Activated naive CD8-positive, alpha-beta T cell treated with anti-CD3 and anti-CD28 coated beads, Interleukin-2, amount 50 U/mL, for 24 hours (primary cell): ENCODE results near the gene HDAC2.
A peak's percentile ranks its signal among the peaks of the same experiment; 100 is the strongest.
"Not testable (repeated sequence)": the region's sequence is repeated elsewhere in the genome, so short reads cannot be mapped to it uniquely, and the experiment has no call there.

Experiments used
- ATAC-seq: fragments of 150-1000 bp; cut with Tn5 transposase; one replicate; pipeline ENCODE4 v1.10.0; 2021
- DNase-seq: peaks from one replicate; pipeline ENCODE4 v3.0.0; 2021
- H3K27ac Mint-ChIP-seq: one replicate; pipeline ENCODE4 v1.8.0; 2021; ENCODE audit warnings: mild to moderate bottlenecking, mixed read lengths
- H3K27me3 Mint-ChIP-seq: one replicate; pipeline ENCODE4 v1.8.0; 2021; ENCODE audit warnings: mixed read lengths
- H3K36me3 Mint-ChIP-seq: one replicate; pipeline ENCODE4 v1.8.0; 2021; ENCODE audit warnings: low read depth, mixed read lengths
- H3K4me1 Mint-ChIP-seq: one replicate; pipeline ENCODE4 v1.8.0; 2021; ENCODE audit warnings: mixed read lengths
- H3K4me3 Mint-ChIP-seq: one replicate; pipeline ENCODE4 v1.8.0; 2021; ENCODE audit warnings: mild to moderate bottlenecking, moderate library complexity, mixed read lengths
- H3K9me3 Mint-ChIP-seq: one replicate; pipeline ENCODE4 v1.8.0; 2021; ENCODE audit warnings: mixed read lengths

HDAC2 gene

DNA sequence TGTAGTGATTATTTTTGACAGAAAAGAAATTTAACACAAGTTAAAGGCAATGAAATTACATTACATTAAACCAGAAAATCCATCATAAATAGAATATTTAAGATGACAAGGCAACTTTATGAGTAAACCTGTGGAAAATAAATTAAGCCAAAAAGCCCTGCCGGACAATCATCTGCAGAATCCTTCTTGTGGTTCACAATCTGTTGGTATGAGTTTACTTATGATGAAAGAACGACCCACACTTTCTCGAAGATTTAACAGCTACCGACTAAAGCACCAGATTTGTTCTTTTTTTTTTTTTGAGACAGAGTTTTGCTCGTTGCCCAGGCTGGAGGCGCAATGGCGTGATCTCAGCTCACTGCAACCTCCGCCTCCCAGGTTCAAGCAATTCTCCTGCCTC, 21.4 kb downstream of the HDAC2 start:
- no peaks in the 10 kb centered on the region for H3K9me3 Mint-ChIP-seq
- H3K4me1 Mint-ChIP-seq, result no peaks in the 10 kb centered on the region
- DNase-seq (no peak), ATAC-seq (no peak)
- no peak overlapping the region for H3K4me3 Mint-ChIP-seq
- H3K27ac Mint-ChIP-seq, result no peak overlapping the region
- H3K27me3 Mint-ChIP-seq, result no peaks in the 10 kb centered on the region
- peaks cover 36% of the 10 kb centered on the region for H3K36me3 Mint-ChIP-seq

GRCh38 chr6:113944701-113945100, 26.2 kb downstream of the HDAC2 start:
- ATAC-seq (no peak), DNase-seq (no peak)
- no peaks in the 10 kb centered on the region for H3K4me1 Mint-ChIP-seq
- no peaks in the 10 kb centered on the region for H3K27me3 Mint-ChIP-seq
- no peak overlapping the region for H3K4me3 Mint-ChIP-seq
- peaks cover 43% of the 10 kb centered on the region for H3K36me3 Mint-ChIP-seq
- H3K9me3 Mint-ChIP-seq, result no peaks in the 10 kb centered on the region
- no peak overlapping the region for H3K27ac Mint-ChIP-seq

GRCh38 chr6:113939825-113940224, 31.1 kb downstream of the HDAC2 start:
- Mint-ChIP-seq H3K4me3 (no peak overlapping the region), H3K27me3 (no peaks in the 10 kb centered on the region), H3K36me3 (peaks cover 38% of the 10 kb centered on the region), H3K9me3 (no peaks in the 10 kb centered on the region), H3K4me1 (no peaks in the 10 kb centered on the region), H3K27ac (no peak overlapping the region)
- ATAC-seq, result no peak
- no peak for DNase-seq

DNA sequence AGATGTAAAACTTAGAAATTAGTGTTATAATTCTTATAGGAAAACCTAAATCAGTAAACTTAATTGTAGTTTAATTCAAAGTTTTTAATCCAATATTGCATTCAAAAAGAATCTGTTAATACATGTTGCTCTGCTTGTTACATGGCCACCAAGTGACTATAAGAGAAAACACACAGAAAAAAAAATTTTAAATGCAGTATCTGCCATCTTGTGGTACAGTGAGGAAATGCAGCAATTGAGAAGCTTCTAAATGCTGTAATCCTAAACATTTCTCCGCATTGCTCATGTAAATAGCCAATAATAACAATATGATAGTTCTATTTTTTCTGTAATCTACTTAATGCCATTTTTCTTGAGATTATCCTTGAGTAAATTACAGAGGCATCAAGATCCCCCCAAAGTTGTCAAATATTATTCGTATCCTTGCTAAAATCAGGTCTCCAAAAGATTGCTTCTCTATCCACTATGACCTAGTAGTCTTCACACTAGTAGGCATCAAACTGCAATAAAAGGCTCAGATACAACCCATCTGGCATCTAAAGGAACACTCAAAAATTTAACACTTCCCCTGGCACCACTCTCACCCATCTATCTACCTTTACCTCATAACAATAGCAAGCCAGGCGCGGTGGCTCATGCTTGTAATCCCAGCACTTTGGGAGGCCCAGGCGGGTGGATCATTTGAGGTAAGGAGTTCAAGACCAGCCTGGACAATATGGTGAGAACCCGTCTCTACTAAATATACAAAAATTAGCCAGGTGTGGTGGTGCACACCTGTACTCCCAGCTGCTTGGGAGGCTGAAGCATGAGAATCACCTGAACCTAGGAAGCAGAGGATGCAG, 34.6 kb downstream of the HDAC2 start:
- H3K27me3 Mint-ChIP-seq, result no peaks in the 10 kb centered on the region

DNA sequence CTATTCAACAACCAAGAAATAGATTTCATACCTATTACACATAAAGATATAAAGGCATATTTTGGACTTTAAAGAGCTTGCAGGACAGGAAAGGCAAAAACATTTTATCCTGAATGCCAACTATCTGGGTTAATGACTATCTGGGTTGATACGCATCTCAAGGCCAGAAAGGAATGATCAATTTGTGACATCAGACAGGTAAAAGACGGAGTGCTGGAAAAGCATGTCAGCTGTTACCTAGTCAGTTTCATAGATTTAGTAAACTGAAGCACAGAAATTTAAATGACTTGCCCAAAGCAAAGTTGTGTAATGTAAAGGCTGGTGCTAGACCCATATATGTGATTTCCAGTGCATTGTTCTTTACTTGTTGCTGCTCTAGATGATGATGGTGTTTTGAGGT, 36.8 kb downstream of the HDAC2 start:
- Mint-ChIP-seq H3K4me1 (no peaks in the 10 kb centered on the region), H3K9me3 (peaks cover 14% of the 10 kb centered on the region), H3K27me3 (peaks cover 4% of the 10 kb centered on the region), H3K27ac (no peak overlapping the region), H3K36me3 (peaks cover 12% of the 10 kb centered on the region), H3K4me3 (no peak overlapping the region)
- no peak for DNase-seq
- no peak for ATAC-seq

More for the DNA sequence above, 34.6 kb downstream of the HDAC2 start:
- H3K4me1 Mint-ChIP-seq, result no peaks in the 10 kb centered on the region
- ATAC-seq (peak; percentile 49), DNase-seq (no peak)
- H3K4me3 Mint-ChIP-seq, result no peak overlapping the region
- H3K36me3 Mint-ChIP-seq, result peaks cover 21% of the 10 kb centered on the region
- no peak overlapping the region for H3K27ac Mint-ChIP-seq
- no peaks in the 10 kb centered on the region for H3K9me3 Mint-ChIP-seq

DNA sequence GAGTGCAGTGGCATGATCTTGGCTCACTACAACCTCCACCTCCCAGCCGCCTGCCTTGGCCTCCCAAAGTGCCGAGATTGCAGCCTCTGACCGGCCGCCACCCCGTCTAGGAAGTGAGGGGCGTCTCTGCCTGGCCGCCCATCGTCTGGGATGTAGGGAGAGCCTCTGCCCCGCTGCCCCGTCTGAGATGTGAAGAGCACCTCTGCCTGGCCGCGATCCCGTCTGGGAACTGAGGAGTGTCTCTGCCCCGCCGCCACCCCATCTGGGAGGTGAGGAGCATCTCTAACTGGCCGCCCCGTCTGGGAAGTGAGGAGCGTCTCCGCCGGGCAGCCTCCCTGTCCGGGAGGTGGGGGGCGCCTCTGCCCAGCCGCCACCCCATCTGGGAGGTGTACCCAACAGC, 39.0 kb downstream of the HDAC2 start:
- not testable (repeated sequence) for DNase-seq, H3K27me3 Mint-ChIP-seq, H3K36me3 Mint-ChIP-seq, H3K4me1 Mint-ChIP-seq, H3K27ac Mint-ChIP-seq, H3K4me3 Mint-ChIP-seq, ATAC-seq
- peaks cover 14% of the 10 kb centered on the region for H3K9me3 Mint-ChIP-seq

DNA sequence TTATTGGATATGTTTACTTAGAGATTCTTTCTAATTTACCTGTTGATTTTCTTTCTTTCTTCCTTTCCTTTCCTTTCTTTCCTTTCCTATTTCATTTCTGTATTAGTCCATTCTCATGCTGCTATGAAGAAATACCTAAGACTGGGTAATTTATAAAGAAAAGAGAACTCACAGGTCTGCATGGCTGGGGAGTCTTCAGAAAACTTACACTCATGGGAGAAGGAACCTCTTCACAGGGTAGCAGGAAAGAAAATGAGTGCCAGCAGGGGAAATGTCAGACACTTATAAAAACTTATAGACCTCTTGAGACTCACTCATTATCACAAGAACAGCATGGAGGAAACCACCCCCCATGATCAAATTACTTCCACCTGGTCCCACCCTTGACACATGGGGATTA, 40.8 kb downstream of the HDAC2 start:
- ATAC-seq, result no peak
- Mint-ChIP-seq H3K4me3 (no peak overlapping the region), H3K4me1 (no peaks in the 10 kb centered on the region)

DNA sequence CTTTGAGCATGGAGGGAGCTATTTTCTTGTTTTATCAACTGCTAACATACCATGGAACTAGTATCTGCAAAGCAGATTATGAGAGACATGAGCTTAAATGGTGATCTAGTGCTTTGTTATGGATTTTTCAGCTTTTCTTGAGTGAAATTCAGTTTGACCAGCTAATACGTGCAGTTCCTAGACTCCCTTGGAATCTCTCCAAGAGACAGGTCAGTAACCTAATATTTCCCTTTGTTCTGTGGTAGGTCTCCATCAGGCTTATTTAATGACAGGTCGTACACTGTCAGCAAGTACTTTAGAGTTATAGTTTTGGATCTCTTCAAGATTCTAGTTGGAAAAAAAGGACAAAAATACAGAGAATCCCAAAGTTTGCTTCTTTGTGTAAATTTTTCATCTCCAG, 43.9 kb downstream of the HDAC2 start:
- no peak overlapping the region for H3K27ac Mint-ChIP-seq
- peaks cover 14% of the 10 kb centered on the region for H3K9me3 Mint-ChIP-seq
- H3K27me3 Mint-ChIP-seq, result peaks cover 7% of the 10 kb centered on the region
- DNase-seq, result no peak
- peaks cover 3% of the 10 kb centered on the region for H3K36me3 Mint-ChIP-seq
- H3K4me1 Mint-ChIP-seq, result no peaks in the 10 kb centered on the region
- ATAC-seq, result no peak
- H3K4me3 Mint-ChIP-seq, result no peak overlapping the region

More for the DNA sequence above, 40.8 kb downstream of the HDAC2 start:
- Mint-ChIP-seq H3K27me3 (peaks cover 7% of the 10 kb centered on the region), H3K27ac (no peak overlapping the region), H3K36me3 (peaks cover 6% of the 10 kb centered on the region), H3K9me3 (peaks cover 14% of the 10 kb centered on the region)
- no peak for DNase-seq

- H3K4me1 Mint-ChIP-seq, result peaks cover 10% of the 10 kb centered on the region
- peaks cover 12% of the 10 kb centered on the region for H3K9me3 Mint-ChIP-seq
- H3K4me3 Mint-ChIP-seq, result no peak overlapping the region
- peaks cover 3% of the 10 kb centered on the region for H3K36me3 Mint-ChIP-seq
- H3K27ac Mint-ChIP-seq, result no peak overlapping the region
- H3K27me3 Mint-ChIP-seq, result peaks cover 7% of the 10 kb centered on the region
- DNase-seq, result no peak
- ATAC-seq, result no peak
Observed at GRCh38 chr6:113925378-113925777, 45.6 kb downstream of the HDAC2 start.

- Mint-ChIP-seq H3K27ac (no peak overlapping the region), H3K9me3 (peaks cover 2% of the 10 kb centered on the region), H3K27me3 (peaks cover 4% of the 10 kb centered on the region), H3K36me3 (no peaks in the 10 kb centered on the region), H3K4me1 (peaks cover 11% of the 10 kb centered on the region), H3K4me3 (no peak overlapping the region)
- DNase-seq, result no peak
- ATAC-seq, result no peak
Observed at GRCh38 chr6:113924312-113924723, 46.6 kb downstream of the HDAC2 start.

- ATAC-seq, result no peak
- Mint-ChIP-seq H3K27me3 (peaks cover 3% of the 10 kb centered on the region), H3K27ac (no peak overlapping the region), H3K36me3 (no peaks in the 10 kb centered on the region), H3K9me3 (no peaks in the 10 kb centered on the region), H3K4me1 (peaks cover 11% of the 10 kb centered on the region), H3K4me3 (no peak overlapping the region)
- no peak for DNase-seq
Observed at GRCh38 chr6:113923526-113923925, 47.4 kb downstream of the HDAC2 start.

DNA sequence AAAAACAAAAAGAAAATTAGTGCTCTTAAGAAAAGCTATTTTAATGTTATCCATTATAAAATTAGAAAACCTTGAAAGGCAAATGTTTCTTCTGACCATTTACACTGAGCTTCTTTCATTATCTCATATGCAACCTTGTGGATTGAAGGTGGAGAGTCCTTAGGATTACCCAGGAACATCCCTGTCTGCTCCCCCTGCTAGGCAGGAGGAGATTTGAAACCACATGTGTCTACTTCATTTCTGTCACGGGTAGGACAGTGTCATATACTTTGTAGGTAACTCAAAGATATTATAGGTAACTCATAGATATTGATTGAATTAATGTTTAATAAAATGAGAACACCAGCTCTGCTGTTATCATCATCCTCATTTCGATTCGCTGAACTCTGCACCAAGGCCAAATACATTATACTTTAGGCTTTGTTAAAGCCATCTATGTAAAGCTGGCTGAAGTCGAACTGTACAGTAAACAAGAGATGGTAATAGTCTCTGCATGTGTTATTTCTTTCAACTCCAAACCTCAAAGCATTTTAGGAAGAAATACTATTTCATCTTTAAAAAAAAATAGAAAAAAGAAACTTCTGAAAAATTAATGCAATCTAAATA, 49.5 kb downstream of the HDAC2 start:
- Mint-ChIP-seq H3K27ac (no peak overlapping the region), H3K27me3 (no peaks in the 10 kb centered on the region), H3K9me3 (no peaks in the 10 kb centered on the region), H3K4me3 (no peak overlapping the region), H3K4me1 (peaks cover 11% of the 10 kb centered on the region), H3K36me3 (no peaks in the 10 kb centered on the region)
- ATAC-seq (no peak), DNase-seq (no peak)

DNA sequence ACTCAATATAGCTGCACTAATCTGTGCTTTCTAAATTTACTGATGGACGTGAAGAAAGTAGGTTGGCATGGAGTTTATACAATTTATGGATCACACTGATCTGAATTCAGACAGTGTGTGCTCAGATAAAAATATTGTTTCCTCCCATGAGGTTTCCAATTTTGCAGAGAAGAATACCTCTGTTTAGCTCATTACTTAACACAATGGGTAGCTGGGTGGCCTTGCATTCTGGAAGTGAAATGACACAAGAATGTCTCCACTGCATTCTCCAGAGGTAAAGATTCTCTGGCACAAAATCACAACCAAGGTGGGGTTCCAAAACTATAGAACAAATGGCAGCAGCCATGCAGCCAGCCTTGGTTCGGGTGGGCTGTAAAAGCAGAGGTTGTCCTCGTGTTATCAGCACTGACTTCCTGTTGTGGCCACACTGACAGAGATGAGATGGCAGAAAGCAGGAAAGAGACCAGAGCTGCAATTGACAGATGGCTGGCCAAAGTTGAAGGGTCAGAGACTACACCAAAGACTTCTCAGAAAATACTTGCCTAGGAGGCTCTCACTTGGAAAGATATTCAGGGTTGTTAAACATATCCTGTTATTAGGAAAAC, 50.2 kb downstream of the HDAC2 start:
- DNase-seq (peak; percentile 3), ATAC-seq (no peak)
- Mint-ChIP-seq H3K27ac (peak overlapping the region; percentile 31), H3K27me3 (no peaks in the 10 kb centered on the region), H3K9me3 (no peaks in the 10 kb centered on the region), H3K36me3 (no peaks in the 10 kb centered on the region), H3K4me3 (no peak overlapping the region), H3K4me1 (peaks cover 11% of the 10 kb centered on the region)

DNA sequence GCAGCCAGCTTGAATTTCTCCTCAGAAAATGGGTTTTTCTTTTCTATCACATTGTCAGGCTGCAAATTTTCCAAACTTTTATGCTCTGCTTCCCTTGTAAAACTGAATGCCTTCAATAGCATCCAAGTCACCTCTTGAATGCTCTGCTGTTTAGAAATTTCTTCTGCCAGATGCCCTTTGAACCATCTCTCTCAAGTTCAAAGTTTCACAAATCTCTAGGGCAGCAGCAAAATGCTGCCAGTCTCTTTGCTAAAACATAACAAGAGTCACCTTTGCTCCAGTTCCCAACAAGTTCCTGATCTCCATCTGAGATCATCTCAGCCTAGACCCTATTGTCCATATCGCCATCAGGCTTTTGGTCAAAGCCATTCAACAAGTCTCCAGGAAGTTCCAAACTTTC, 60.7 kb downstream of the HDAC2 start:
- H3K4me1 Mint-ChIP-seq, H3K27ac Mint-ChIP-seq, DNase-seq, ATAC-seq, H3K4me3 Mint-ChIP-seq, H3K27me3 Mint-ChIP-seq, H3K9me3 Mint-ChIP-seq, H3K36me3 Mint-ChIP-seq: not testable (repeated sequence)

DNA sequence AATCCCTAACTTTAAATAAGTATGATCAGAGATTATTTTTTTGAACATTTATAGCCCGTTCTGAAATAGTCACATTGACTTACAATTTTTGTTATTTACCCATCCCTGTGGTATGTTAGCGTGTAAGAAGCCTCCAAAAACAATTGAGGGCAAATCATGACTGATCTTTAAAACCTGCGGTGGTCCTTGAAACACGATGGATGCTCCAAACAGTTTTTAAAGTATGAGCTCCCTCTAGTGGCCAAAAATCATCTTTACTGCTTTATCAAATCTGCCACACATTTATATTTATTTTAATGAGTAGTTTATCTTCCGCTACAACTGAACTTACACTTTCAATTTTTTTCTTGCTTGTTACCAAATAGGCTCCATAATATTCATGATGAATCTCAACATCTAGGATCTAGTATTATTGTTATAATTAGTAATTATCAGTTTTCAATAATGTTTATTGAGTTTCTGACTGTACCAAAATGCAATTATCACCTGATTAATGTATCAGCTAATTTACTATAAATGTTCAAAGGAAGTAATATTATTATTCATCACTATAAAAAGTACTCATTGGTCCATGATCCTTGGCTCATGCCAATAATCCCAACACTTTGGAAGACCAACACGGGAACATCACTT, 61.6 kb downstream of the HDAC2 start:
- Mint-ChIP-seq H3K36me3 (no peaks in the 10 kb centered on the region), H3K4me1 (no peaks in the 10 kb centered on the region), H3K9me3 (no peaks in the 10 kb centered on the region), H3K27me3 (peaks cover 3% of the 10 kb centered on the region), H3K27ac (no peak overlapping the region), H3K4me3 (no peak overlapping the region)
- DNase-seq, result no peak
- no peak for ATAC-seq
